Measurements from ENCODE around the gene PPP2R5C.

PPP2R5C gene

GRCh38 chr14:101925152-101925551 lies 163.6 kb downstream of the PPP2R5C start:
- TF ChIP-seq CTCF (IDR thresholded peaks at IDR 0.05; ENCODE audit: insufficient read depth, low read depth, low read length, missing control alignments) = no peak
- DNase-seq (ENCODE audit: low read depth) = no peak
- no peak overlapping the region for H3K4me3 ChIP-seq (ENCODE audit: low read length)

- no peak for TF ChIP-seq CTCF (IDR thresholded peaks at IDR 0.05; ENCODE audit: insufficient read depth, low read depth, low read length, missing control alignments)
- no peak for DNase-seq (ENCODE audit: low read depth)
These were observed 164.6 kb downstream of the PPP2R5C start for GRCh38 chr14:101926085-101926484.

GRCh38 chr14:101926620-101927019 lies 165.1 kb downstream of the PPP2R5C start:
- no peak for TF ChIP-seq CTCF (IDR thresholded peaks at IDR 0.05; ENCODE audit: insufficient read depth, low read depth, low read length, missing control alignments)
- no peak for DNase-seq (ENCODE audit: low read depth)
- H3K4me3 ChIP-seq (ENCODE audit: low read length) = no peak overlapping the region

More at GRCh38 chr14:101926085-101926484, 164.6 kb downstream of the PPP2R5C start:
- H3K4me3 ChIP-seq (ENCODE audit: low read length) = no peak overlapping the region

- no peak overlapping the region for H3K4me3 ChIP-seq (ENCODE audit: low read length)
- TF ChIP-seq CTCF (IDR thresholded peaks at IDR 0.05; ENCODE audit: insufficient read depth, low read depth, low read length, missing control alignments) = no peak
- DNase-seq (ENCODE audit: low read depth) = peak; percentile 12
These were observed 166.3 kb downstream of the PPP2R5C start for GRCh38 chr14:101927859-101928258.

GRCh38 chr14:101928415-101928841 lies 166.9 kb downstream of the PPP2R5C start:
- no peak for TF ChIP-seq CTCF (IDR thresholded peaks at IDR 0.05; ENCODE audit: insufficient read depth, low read depth, low read length, missing control alignments)
- DNase-seq (ENCODE audit: low read depth) = no peak
- H3K4me3 ChIP-seq (ENCODE audit: low read length) = no peak overlapping the region

- TF ChIP-seq CTCF (IDR thresholded peaks at IDR 0.05; ENCODE audit: insufficient read depth, low read depth, low read length, missing control alignments) = no peak
- H3K4me3 ChIP-seq (ENCODE audit: low read length) = no peak overlapping the region
- DNase-seq (ENCODE audit: low read depth) = no peak
These were observed 167.6 kb downstream of the PPP2R5C start for GRCh38 chr14:101929096-101929495.

- H3K4me3 ChIP-seq (ENCODE audit: low read length) = no peak overlapping the region
- no peak for TF ChIP-seq CTCF (IDR thresholded peaks at IDR 0.05; ENCODE audit: insufficient read depth, low read depth, low read length, missing control alignments)
These were observed 168.4 kb downstream of the PPP2R5C start for GRCh38 chr14:101929946-101930345.

More at GRCh38 chr14:101929946-101930345, 168.4 kb downstream of the PPP2R5C start:
- no peak for DNase-seq (ENCODE audit: low read depth)
